ENCODE results near the gene PAN3. TPM values are rescaled to one million over a fixed set of nuclear protein-coding genes. Genes with fewer than 3 reads are reported as not detected.

Gene PAN3
- total RNA-seq, 2 experiments from 2014 or later, result 56.9 to 59.5 TPM

- intact Hi-C loops (cut with DNase I, micrococcal nuclease), result no loop called here
- H3K27me3 Mint-ChIP-seq, result no peaks in the 10 kb centered on the region
- Histone ChIP-seq H3K27me3 (ENCODE audit: control insufficient read depth in 1 of 2, insufficient read depth in 2 of 2, low read length in 2 of 2) (no peaks in the 10 kb centered on the region), H3K9me3 (ENCODE audit: control insufficient read depth in 1 of 2, insufficient read depth in 1 of 2, low read length in 2 of 2) (no peaks in the 10 kb centered on the region), H3K27ac (ENCODE audit: low read depth in 1 of 2, low read length in 2 of 2) (no peak overlapping the region), H3K4me3 (ENCODE audit: low read length) (no peak overlapping the region), H3K36me3 (ENCODE audit: insufficient read depth, low read length) (no peaks in the 10 kb centered on the region), H3K4me1 (ENCODE audit: insufficient read depth, low read length) (no peaks in the 10 kb centered on the region)
- DNase-seq (no peak), ATAC-seq (ENCODE audit: poor library complexity) (no peak)
- no peaks in the 10 kb centered on the region for H3K4me1 Mint-ChIP-seq (ENCODE audit: low read depth)
- no peak overlapping the region for H3K4me3 Mint-ChIP-seq
- no peaks in the 10 kb centered on the region for H3K36me3 Mint-ChIP-seq (ENCODE audit: low read depth)
- ChIA-PET CTCF (no interaction called here), POLR2A (no interaction called here)
- TF ChIP-seq CTCF (IDR thresholded peaks at IDR 0.05), result no peak
- H3K27ac Mint-ChIP-seq, result no peak overlapping the region
- no peaks in the 10 kb centered on the region for H3K9me3 Mint-ChIP-seq
Measured at GRCh38 chr13:28338742-28339141, 200.4 kb downstream of the PAN3 start.

- Histone ChIP-seq H3K27ac (ENCODE audit: low read depth in 1 of 2, low read length in 2 of 2) (no peak overlapping the region), H3K4me3 (ENCODE audit: low read length) (no peak overlapping the region), H3K36me3 (ENCODE audit: insufficient read depth, low read length) (no peaks in the 10 kb centered on the region), H3K27me3 (ENCODE audit: control insufficient read depth in 1 of 2, insufficient read depth in 2 of 2, low read length in 2 of 2) (no peaks in the 10 kb centered on the region), H3K4me1 (ENCODE audit: insufficient read depth, low read length) (no peaks in the 10 kb centered on the region), H3K9me3 (ENCODE audit: control insufficient read depth in 1 of 2, insufficient read depth in 1 of 2, low read length in 2 of 2) (no peaks in the 10 kb centered on the region)
- no peaks in the 10 kb centered on the region for H3K4me1 Mint-ChIP-seq (ENCODE audit: low read depth)
- DNase-seq (no peak), ATAC-seq (ENCODE audit: poor library complexity) (no peak)
- H3K9me3 Mint-ChIP-seq, result no peaks in the 10 kb centered on the region
- peaks cover 6% of the 10 kb centered on the region for H3K27me3 Mint-ChIP-seq
- H3K36me3 Mint-ChIP-seq (ENCODE audit: low read depth), result no peaks in the 10 kb centered on the region
- no peak overlapping the region for H3K4me3 Mint-ChIP-seq
- ChIA-PET CTCF (no interaction called here), POLR2A (no interaction called here)
- intact Hi-C loops (cut with DNase I, micrococcal nuclease), result no loop called here
- no peak overlapping the region for H3K27ac Mint-ChIP-seq
- no peak for TF ChIP-seq CTCF (IDR thresholded peaks at IDR 0.05)
Measured at GRCh38 chr13:28339419-28339818, 201.1 kb downstream of the PAN3 start.

GRCh38 chr13:28340272-28340793 is 202.0 kb downstream of the PAN3 start:
- no peak for DNase-seq
- Histone ChIP-seq H3K27me3 (ENCODE audit: control insufficient read depth in 1 of 2, insufficient read depth in 2 of 2, low read length in 2 of 2) (no peaks in the 10 kb centered on the region), H3K27ac (ENCODE audit: low read depth in 1 of 2, low read length in 2 of 2) (no peak overlapping the region), H3K9me3 (ENCODE audit: control insufficient read depth in 1 of 2, insufficient read depth in 1 of 2, low read length in 2 of 2) (no peaks in the 10 kb centered on the region), H3K4me1 (ENCODE audit: insufficient read depth, low read length) (no peaks in the 10 kb centered on the region), H3K4me3 (ENCODE audit: low read length) (no peak overlapping the region), H3K36me3 (ENCODE audit: insufficient read depth, low read length) (no peaks in the 10 kb centered on the region)
- Mint-ChIP-seq H3K36me3 (ENCODE audit: low read depth) (no peaks in the 10 kb centered on the region), H3K4me3 (no peak overlapping the region), H3K4me1 (ENCODE audit: low read depth) (no peaks in the 10 kb centered on the region), H3K9me3 (no peaks in the 10 kb centered on the region), H3K27ac (no peak overlapping the region), H3K27me3 (peaks cover 6% of the 10 kb centered on the region)
- ChIA-PET POLR2A (no interaction called here), CTCF (no interaction called here)
- ATAC-seq (ENCODE audit: poor library complexity), result no peak
- TF ChIP-seq CTCF (IDR thresholded peaks at IDR 0.05), result no peak
- intact Hi-C loops (cut with DNase I, micrococcal nuclease), result no loop called here

Measured in CD4-positive, alpha-beta T cell (primary cell).